NCI-H2196 (cell line): ENCODE data around the gene GRPEL1.
A peak's percentile ranks its signal among the peaks of the same experiment; 100 is the strongest.

Source experiments
- DNase-seq: peaks from one replicate; lab custom pipeline; 2025; ENCODE audit not compliant: unreplicated experiment; lab: John Stamatoyannopoulos, UW

The GRPEL1 gene

GRCh38 chr4:7045961-7046921 lies 21.6 kb downstream of the GRPEL1 start:
- no peak for DNase-seq

GRCh38 chr4:7045553-7045952 lies 22.3 kb downstream of the GRPEL1 start:
- DNase-seq, result no peak

GRCh38 chr4:7044137-7044930 lies 23.5 kb downstream of the GRPEL1 start:
- DNase-seq, result no peak

GRCh38 chr4:7043284-7044136 lies 24.4 kb downstream of the GRPEL1 start, which contains the start of gene TADA2B:
Gene TADA2B (plus strand): TSS chr4:7043372. CDS start chr4:7043580, 208 bp downstream.
- no peak for DNase-seq

GRCh38 chr4:7042503-7043283 lies 25.2 kb downstream of the GRPEL1 start:
- peak; percentile 97 for DNase-seq

- DNase-seq, result peak; percentile 31
Observed at GRCh38 chr4:7041801-7042502, 25.9 kb downstream of the GRPEL1 start.

- DNase-seq, result no peak
Observed at GRCh38 chr4:7041246-7041645, 26.6 kb downstream of the GRPEL1 start.

- DNase-seq, result no peak
Observed at GRCh38 chr4:7040765-7041164, 27.1 kb downstream of the GRPEL1 start.

- DNase-seq, result no peak
Observed at GRCh38 chr4:7037425-7037824, 30.4 kb downstream of the GRPEL1 start.

GRCh38 chr4:7034262-7035081 lies 33.4 kb downstream of the GRPEL1 start:
- DNase-seq, result peak; percentile 40

- DNase-seq, result no peak
Observed at GRCh38 chr4:7032596-7032995, 35.3 kb downstream of the GRPEL1 start.

- no peak for DNase-seq
Observed at GRCh38 chr4:7031558-7032449, 36.1 kb downstream of the GRPEL1 start.

GRCh38 chr4:7030856-7031255 lies 37.0 kb downstream of the GRPEL1 start:
- no peak for DNase-seq

- no peak for DNase-seq
Observed at GRCh38 chr4:7029921-7030320, 37.9 kb downstream of the GRPEL1 start.

GRCh38 chr4:7029212-7029611 lies 38.7 kb downstream of the GRPEL1 start:
- DNase-seq, result no peak

GRCh38 chr4:7027913-7028312 lies 40.0 kb downstream of the GRPEL1 start:
- no peak for DNase-seq

- DNase-seq, result no peak
Observed at GRCh38 chr4:7027284-7027683, 40.6 kb downstream of the GRPEL1 start.

GRCh38 chr4:7026107-7026506 lies 41.8 kb downstream of the GRPEL1 start:
- DNase-seq, result no peak
